NCI-H524 (cell line): ENCODE results near the gene FLNB.

Source experiments
- DNase-seq, 2 experiments: peaks; one replicate each; lab custom pipeline; 2025; lab: John Stamatoyannopoulos, UW

FLNB gene

DNA sequence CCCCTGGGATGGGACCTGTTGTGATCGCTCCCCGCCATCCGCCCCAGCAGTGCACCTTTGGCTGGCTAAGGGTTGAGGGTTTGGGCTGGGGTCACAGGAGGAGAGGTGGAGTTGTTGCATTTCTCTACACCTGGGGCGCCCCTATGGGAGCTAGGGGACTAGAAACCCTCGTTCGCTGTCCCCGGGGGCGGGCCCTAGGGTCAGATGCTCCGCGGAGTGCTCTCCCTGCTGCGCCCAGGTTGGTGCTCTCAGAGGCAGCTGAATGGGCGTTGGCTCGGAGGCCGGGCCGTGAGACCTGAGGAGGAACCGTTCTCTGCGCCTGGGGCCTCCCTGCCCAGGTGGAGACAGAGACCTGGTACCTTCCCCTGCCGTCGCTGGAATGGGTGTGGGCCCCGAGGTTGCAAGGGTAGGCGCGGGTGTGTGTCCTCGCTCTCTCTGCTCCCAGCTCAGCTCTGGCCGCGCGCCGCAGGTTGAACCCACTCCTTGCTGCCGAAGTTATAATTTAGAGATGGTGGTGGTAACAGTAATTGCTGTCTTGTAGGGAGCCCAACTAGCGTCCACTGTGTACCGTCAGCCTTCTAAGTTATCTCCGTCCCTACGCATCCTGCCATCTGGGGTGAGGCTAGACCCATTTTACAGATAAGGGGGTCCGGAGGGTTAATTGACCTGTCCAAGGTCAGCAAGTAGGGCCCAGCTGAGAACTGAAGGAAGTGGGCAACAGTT is 965 bp downstream of the FLNB start:
- DNase-seq: no peak

DNA sequence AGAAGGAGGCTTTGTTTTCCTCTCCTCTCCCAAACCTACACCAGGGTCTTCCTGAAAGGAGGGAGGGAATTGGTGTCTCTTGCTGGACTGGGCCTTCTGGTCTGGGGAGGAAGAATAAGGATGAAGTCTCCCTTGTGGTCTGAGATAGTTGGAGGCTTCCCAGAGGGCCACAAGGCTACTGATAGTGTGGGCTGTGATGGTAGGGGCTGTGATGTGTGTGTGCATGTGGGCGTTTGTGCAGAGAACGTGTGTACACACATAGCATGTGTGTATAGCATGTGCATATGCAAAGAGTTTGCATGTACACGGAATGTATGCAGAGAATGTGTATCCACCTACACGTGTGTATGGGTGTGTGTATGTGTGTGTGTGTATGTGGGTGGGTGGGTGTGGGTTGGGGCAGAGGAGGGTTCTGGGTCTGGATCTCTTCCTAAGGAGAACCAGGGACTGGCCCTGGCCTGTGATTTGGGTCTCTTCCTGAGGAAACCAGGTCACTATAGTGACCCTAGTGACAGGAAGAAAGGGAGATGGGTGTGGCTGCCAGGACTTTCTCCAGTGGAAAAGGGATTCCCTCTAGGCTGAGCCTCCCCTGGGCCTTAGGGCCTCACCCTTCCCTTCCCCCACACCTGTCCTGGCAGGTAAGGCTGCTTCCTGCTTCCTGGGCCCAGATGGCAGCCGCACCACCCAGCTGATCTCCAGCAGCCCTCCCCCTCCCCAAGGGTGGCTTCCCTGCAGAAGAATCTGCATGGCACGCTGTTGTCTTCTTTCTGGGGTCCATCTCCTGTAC is 1.7 kb downstream of the FLNB start:
- no peak for DNase-seq

DNA sequence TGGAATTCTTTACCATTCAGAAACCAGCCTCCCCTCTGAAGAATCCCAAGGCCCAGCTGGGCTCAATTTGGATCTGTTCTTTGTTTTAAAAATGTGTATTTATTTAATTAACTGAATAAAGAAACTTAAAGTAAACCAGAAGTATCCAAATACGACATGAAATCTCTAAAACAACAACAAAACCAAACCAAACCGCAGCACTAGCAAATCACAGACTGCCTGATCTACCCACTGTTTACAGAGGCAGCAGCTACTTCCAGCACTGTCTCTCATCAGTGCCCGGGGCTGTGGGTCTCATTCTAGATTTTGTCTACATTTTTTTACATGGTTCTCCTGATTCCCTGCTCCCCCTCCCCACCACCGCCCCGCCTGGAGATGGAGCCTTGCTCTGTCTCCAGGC is 2.3 kb downstream of the FLNB start:
- no peak for DNase-seq

DNA sequence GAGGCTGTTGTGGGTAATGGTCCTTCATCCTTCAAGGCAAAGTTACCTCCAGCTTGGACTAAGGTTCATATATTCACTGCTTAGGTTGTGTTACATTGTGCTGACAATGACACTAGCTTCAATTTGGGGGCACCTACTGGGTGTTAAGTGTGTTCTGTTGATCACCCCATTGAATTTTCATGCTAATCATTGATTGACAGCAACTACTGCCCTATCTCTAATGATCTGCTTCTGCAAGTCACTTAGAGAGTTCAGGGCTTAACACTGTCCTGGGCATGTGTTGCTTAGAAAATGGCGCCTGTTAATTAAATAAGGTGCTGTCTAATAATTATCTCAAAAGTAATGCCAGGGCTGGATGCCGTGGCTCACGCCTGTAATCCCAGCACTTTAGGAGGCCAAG is 3.4 kb downstream of the FLNB start:
- no peak for DNase-seq

DNA sequence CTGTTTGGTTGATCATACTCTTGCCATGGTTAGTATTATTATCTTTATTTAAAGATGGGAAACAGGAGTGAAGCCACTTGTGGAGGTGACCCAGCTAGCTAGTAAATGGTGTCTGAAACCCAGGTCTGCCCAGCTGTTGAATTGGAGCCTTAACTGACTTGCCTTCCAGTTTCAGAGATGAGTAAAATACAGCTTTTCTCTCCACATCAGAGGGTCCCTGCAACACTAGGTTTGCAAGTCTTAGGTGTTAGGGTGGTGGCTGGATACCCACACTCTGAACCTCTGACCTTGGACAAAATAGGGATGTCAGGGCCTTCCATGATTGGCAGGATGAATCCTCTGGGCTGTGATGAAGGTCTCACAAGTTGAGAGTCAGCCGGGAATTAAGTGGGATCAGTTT is 4.1 kb downstream of the FLNB start:
- DNase-seq: no peak

DNA sequence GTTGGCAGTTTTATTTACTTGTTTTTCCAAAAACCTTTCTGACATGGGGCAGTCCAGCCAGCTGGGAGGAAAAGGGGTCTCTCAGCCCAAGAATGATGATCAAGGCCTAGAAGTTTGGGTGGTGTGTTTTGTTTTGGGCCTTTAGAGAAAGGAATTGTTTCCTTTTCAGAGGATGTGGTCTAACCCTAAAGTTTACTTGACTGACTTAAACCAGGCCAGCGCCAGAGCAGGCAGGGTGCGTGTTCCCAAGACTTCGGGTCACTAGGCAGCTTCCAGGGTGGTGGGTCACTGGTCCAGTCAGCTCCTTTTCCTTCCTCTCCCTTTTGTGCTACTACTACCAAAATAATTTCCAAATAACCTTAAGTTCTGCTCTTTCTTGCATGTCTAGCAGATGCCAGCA is 4.9 kb downstream of the FLNB start:
- DNase-seq: no peak

DNA sequence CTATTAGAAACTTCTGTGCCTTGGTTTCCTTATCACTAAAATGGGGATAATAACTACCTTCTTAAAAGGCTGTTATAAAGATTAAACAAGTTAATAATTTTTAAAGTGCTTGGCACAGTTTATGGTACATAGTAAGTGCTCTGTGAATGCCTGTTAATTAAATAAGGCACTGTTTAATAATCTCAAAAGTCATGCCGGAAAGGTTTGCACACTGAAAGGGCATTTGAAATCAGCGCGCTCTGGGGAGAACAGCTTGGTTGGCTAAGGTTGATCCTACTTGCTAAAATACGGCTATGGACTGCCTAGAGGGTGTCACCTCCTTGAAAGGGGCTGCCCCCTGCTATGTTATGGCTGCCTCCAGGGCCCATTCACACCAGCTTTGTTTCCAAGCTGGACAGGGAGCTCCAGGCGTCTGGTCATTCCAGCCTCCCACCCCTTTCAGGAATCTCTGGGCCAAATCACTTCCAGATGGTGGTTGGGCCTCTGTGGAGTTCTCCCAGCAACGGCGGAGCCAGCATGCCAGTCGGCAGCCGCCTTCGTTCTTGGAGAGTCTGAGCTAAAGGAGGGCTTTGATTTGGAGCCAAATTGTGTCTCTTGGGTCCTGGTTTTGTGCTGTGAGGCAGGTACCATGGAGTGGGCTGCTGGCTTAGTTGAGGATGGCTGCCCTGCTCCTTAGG is 5.9 kb downstream of the FLNB start:
- DNase-seq: peak; percentile 7 to 19

DNA sequence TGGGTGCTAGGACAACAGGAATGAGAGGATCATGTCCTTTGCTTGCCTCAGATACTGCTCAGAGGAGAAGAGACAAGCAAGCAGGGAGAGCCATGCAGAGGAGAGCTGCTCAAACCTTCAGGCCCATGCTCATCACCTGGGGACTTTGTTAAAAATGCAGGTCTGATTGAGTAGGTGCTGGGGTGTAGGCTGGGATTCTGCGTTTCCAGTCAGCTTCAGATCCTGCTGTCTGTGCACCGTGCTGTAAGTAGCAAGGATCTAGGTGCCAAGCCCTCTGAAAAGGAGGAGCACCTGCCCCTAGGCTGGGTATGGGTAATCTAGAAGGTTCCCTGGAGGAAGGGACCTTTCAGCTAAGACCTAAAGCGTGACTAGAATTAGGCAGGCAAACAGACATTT is 7.3 kb downstream of the FLNB start:
- no peak for DNase-seq

DNA sequence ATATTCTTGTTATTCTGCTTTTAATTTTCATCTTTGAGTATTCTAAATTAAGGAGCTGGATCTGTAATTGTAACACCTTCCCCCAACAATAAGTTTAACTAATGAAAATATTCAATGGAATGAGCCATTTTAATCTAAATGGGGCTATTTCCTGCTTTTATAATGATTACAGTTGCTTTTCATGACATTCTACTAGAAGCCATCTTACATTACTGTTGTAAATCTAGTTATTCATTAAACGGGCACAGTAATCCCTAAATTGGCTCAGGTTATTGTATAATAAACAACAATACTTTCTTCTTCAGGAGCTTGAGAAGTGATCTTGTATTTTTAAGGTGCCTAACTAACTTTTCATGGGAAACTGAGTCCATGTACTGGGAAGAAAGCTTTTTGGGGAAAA is 8.5 kb downstream of the FLNB start:
- no peak for DNase-seq

DNA sequence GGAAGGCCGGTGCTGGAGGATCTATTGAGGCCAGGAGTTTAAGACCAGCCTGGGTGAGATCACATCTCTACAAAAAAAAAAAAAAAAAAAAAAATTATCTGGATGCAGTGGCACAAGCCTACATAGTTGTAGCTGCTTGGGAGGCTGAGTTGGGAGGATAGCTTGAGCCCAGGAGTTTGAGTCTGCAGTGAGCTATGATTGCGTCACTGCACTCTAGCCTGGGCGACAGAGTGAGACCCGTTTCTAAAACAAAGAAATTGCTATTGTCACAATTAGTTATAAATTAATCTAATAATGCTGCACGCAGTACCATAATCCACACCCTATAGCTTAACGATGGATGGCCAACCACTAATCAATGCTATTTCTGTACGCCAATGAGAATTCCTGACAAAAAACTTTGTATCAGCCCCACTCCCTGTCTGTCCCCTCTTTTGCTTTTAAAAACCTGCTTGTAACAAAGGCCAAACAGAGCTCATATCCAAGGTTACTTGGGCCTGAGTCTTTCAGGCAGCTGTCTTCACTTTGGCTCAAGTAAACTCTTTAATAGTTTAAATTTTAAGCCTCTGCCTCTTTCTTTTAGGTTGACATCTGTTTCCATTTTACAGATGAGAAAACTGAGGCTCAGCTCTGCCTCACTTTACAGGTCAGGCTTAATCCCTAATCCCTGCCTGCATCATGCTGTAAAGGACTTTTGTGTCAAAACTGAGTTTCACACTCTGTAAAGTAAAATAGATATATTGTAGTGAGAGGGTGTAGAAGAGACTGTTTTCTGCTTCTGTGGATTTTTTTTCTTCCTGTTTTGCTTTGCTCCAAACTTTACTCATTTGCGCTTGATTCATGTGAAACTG is 10.9 kb downstream of the FLNB start:
- no peak for DNase-seq

DNA sequence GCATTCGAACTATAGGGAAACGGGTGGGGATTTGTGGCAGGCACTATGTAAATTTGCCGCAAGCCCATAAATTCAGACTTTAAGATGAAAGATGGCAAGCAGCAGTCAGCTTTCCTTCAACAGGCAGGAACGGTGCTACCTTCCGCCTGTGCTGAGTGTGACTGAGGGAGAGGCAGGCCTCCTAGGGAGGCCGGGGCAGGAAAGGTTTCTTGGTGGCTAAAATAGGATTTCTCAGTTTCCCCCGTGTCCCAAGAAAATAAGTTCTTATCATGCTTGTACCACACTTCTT is 12.5 kb downstream of the FLNB start:
- DNase-seq: no peak

DNA sequence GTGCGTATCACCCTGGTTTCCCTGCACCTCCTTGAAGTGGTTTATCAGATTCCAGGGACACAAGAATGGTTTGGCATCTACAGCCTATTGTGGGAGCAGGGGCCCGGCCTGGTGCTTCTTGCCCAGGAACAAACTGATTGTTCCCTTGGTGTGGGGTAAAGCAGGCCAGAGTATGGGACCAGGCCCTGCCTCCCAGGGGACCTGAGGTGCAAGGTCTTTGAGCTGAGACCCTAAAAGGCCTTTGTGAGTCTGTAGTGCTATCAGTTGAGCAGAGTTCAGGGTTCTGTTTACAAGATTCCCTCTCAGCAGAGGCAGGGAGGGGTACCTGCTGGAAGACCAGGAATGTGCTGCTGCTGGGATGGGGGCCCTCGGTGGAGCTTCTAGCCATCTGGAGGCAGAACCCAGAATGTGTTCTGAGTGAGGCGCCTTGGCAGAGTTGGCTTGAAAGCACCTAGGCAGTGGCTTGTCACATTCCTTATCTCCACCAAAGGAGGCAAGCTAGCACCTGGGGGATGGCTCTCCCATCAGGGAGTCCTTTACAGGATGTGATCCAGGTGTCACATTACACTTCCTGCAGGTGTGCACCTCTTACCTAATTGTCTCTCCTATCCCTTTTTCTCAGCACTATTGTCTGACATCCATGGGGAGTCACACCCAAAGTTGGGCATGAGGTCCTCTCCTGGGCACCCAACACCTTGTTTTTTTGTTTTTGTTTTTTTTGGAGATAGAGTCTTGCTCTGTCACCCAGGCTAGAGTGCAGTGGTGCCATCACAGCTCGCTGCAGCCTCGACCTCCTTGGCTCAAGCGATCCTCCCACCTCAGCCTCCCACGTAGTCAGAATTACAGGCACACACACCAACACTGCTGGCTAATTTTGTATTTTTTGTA is 13.1 kb downstream of the FLNB start:
- no peak for DNase-seq

DNA sequence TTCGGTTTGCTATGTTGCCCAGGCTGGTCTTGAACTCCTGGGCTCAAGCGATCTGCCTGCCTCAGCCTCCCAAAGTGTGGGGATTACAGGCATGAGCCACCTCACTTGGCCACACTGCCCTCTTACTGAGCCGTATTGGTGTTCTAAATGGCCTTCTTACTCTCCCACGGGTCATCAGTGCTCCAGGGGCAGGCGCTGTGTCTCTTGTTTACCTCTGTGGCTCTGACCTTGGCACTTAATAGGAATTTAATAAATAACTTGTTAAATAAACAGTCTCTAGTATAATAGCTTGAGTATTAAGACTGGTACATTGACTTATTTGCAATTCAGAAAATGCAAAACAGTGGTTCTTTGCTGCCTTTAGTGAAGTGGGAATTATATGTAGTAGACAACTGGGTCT is 13.7 kb downstream of the FLNB start:
- DNase-seq: no peak

DNA sequence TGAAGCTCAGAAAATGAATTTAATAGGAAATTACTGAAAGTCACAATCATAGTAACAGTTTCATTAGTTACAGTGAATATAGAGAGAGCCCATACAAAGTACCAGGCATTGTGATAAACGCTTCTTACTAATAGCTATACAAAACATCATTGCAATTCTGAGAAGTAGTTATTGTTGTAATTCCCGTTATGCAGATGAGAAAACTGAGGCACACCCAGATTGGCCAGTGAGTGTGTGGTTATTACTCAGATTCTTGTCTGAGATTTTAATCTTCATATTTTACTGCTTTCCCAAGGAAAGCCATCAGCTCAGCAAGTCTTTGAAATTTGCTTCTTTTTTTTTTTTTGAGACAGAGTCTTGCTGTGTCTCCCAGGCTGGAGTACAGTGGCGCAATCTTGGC is 14.3 kb downstream of the FLNB start:
- DNase-seq: no peak

DNA sequence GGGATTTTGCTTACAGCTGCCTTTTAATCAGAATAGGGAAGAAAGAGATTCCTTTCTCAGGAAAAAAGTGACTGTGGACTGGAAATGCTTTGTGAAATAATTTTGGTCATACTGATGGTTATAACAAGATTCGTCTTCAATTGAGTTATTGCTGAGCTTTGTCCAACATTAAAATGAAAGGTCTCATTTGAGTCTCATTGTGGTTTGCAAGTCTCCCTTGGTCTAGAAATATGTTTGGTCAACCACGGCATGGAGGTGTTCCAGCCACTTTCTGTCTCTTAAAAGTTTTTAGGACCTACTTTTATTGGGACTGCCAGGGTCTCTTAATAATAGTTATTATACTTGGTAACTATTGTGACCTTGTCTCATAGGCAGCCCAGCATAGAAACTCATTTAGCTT is 15.3 kb downstream of the FLNB start:
- DNase-seq: no peak

DNA sequence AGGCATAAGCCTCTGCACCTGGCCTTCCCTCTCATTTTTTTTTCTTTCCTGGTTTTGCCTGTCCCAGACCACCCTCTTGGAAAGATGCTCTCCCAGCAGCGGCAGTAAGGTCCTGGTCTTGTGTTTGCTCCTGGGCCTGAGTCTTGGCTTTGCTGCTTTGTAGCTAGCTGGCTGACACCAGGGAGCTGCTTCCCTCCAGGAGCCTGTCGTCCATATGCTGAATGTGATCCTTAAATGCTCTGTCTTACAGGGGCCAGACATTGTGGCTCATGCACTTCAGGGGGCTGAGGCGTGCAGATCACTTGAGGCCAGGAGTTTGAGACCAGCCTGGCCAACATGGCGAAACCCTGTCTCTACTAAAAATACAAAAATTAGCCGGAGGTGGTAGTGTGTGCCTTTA is 17.2 kb downstream of the FLNB start:
- DNase-seq: peak in 1 of 2 experiments; percentile 36

DNA sequence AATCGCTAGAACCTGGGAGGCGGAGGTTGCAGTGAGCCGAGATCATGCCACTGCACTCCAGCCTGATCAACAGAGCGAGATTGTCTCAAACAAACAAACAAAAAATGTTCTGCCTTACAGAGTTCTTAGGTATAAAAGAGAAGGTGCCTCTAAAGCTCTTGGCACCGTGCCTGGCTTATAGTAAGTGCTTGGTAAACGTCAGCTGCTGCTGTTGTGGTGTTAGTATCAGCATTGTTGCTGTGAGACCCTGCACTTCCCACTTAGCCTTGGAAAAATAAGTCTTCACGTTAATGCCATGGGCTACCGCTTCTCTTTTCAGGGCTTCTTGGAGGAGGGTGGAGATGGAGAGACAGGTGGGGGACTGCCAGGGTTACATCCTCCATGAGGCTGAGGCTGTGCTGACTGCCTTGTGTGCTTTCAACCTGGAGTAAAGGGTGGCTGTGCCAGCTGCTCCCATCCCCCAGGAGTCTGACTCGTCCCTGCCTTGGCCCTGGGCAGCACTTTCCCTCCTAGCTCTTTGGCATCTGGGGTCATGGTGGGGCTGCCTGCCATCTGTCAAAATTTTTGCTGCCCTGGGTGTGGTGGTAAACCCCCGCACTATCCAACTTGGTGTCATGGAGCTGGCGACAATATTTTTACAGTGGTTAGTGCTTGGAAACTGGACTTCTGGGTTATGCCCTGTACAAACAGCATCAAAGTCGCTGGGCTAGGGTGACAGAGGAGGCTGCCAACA is 17.8 kb downstream of the FLNB start:
- DNase-seq: peak; percentile 78 to 84

DNA sequence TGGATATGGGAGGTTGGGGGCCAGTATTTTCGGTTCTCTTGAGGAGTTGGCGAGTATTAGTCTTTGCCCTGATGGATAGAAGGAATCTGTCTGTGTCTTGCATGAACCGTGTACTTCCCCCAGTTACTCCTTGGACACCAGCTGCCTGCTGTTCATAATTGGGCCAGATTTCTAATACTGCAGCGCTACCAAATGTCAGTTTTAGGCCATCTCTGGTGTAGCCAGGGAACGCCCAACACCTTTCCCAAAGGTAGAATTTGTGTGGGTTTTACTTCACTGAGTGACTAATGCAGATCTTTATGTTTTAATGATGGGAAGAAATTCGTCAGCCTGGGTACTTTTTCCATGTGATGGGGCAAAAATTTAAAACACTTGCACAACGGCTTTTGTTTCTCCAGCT is 18.4 kb downstream of the FLNB start:
- peak; percentile 61 to 69 for DNase-seq

DNA sequence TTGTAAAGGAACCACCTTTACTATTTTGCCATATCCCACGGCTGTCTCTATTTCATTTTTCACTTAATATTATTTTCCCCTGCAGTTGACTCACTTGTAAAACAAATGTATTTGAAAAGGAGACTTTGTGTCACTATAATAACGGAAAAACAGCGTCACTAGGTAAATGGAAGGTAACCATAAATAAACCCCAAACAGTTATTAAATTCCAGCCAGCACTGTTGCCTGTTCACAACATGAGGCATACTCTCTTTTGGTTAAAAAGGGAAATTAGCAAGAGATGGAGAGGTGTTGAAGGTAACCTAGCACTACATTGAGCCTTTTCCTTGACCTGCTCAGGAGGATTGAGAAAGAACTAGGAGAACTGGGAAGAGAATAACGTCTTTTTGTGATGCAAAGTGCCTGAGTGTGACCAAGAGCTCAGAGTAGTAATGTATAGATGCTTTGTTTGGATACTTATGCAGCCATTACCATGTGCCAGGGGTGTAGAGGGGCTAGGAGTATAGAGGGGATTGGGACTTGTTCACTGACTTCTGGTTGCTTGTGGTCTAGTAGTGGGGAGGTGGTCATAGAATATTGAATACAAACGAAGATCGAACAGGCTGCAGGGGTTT is 19.6 kb downstream of the FLNB start:
- no peak for DNase-seq

DNA sequence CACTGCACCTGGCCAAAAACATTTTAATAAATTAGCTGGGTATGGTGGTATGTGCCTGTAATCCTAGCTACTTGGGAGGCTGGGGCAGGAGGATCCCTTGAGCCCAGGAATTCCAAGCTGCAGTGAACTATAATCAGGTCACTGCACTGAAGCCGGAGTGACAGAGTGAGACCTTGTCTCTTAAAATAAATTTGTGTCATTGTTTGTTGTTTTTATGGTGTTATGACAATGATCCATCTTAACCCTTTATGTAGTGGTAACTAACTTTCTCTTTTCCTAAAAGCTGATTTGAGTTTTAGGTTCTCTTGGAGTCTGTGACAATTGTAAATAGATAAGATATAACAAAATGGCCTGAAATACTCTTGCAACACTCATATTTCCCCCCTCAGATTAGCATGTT is 20.7 kb downstream of the FLNB start:
- DNase-seq: no peak
